Measurements from ENCODE around the gene CYSRT1. TPM values are rescaled to one million over a fixed set of nuclear protein-coding genes. Genes with fewer than 3 reads are reported as not detected.

The CYSRT1 gene
- polyA plus RNA-seq, 1 of the 3 experiments (the other 2 are of a cell fraction), result 2.1 TPM

GRCh38 chr9:137221095-137221505 is 3.9 kb upstream of the CYSRT1 start:
- CTCF ChIA-PET, result interaction anchor here (0.9 to 7.7 kb wide), 4 partner anchors 16 to 103 kb away, joined by 3 to 95 read pairs (median 3); no protein-coding TSS in a partner anchor
- no peak for DNase-seq

More at GRCh38 chr9:137221095-137221505, 3.9 kb upstream of the CYSRT1 start:
- Histone ChIP-seq H3K9me2 (no peaks in the 10 kb centered on the region), H3K27ac (ENCODE audit: low read depth in 2 of 2, low read length in 1 of 2) (no peak overlapping the region; a peak in 1 of 4 replicates), H4K20me1 (ENCODE audit: insufficient read depth) (no peaks in the 10 kb centered on the region), H3K4me1 (ENCODE audit: control insufficient read depth in 1 of 2, insufficient read depth in 2 of 2, low read depth in 1 of 2, low read length in 1 of 2) (peaks cover 5 to 19% of the 10 kb centered on the region in 2 experiments; a peak in 1 of 4 replicates), H3K27me3 (ENCODE audit: insufficient read depth) (no peaks in the 10 kb centered on the region), H3F3A (replicated peaks; ENCODE audit: insufficient read depth) (peaks cover 4% of the 10 kb centered on the region), H3K36me3 (replicated peaks in 1 of 2; ENCODE audit: control insufficient read depth in 1 of 2, insufficient read depth in 2 of 2, low read length in 1 of 2) (peaks cover 0 to 1% of the 10 kb centered on the region in 2 experiments), H3K4me3 (ENCODE audit: low read depth in 2 of 2, low read length in 1 of 2) (peak overlapping the region in 1 of 2 experiments; percentile 56; a peak in 2 of 4 replicates), H3K4me2 (peak overlapping the region; percentile 73; the same call in 1 of the 2 replicates), H3K9ac (no peak overlapping the region), H2AFZ (ENCODE audit: low read depth) (no peak overlapping the region), H3K79me2 (ENCODE audit: insufficient read depth) (no peaks in the 10 kb centered on the region), H3K9me3 (no peaks in the 10 kb centered on the region)
- WGBS (ENCODE audit: low lambda C conversion rate), result 76% methylated on average over 7 of the region's 14 CpGs
- POLR2A ChIA-PET, result interaction anchor here (1.1 to 2.9 kb wide), 2 partner anchors 20 to 91 kb away, joined by 3 to 12 read pairs; no protein-coding TSS in a partner anchor
- TF ChIP-seq JUND (IDR thresholded peaks at IDR 0.05) (no peak), GATA2 (CRISPR knock-in tag; IDR thresholded peaks at IDR 0.05) (no peak), SIN3A (IDR thresholded peaks at IDR 0.05; ENCODE audit: borderline replicate concordance, low read depth, low read length) (no peak), EP300 (IDR thresholded peaks at IDR 0.05; ENCODE audit: borderline replicate concordance in 1 of 2, low read depth in 1 of 2, low read length in 1 of 2) (no peak), SMC3 (IDR thresholded peaks at IDR 0.05; ENCODE audit: low read depth, low read length) (no peak), FOSL2 (IDR thresholded peaks at IDR 0.05; ENCODE audit: borderline replicate concordance, low read depth) (no peak), MEF2A (IDR thresholded peaks at IDR 0.05; ENCODE audit: borderline replicate concordance, low read depth) (no peak), TCF12 (IDR thresholded peaks at IDR 0.05) (no peak), RFX5 (IDR thresholded peaks at IDR 0.05; ENCODE audit: low read length) (no peak), NRF1 (IDR thresholded peaks at IDR 0.05; ENCODE audit: low read depth, low read length) (no peak), MXI1 (IDR thresholded peaks at IDR 0.05; ENCODE audit: low read depth, low read length) (no peak), REST (IDR thresholded peaks at IDR 0.05; ENCODE audit: low read depth, low read length) (no peak), IRF3 (IDR thresholded peaks at IDR 0.05; ENCODE audit: low read depth, low read length) (no peak)
